Activated CD8-positive, alpha-beta T cell treated with anti-CD3 and anti-CD28 coated beads for 36 hours (primary cell): ENCODE measurements around the gene COA1. TPM values are rescaled to one million over a fixed set of nuclear protein-coding genes. Genes with fewer than 3 reads are reported as not detected.

Experiments used
- ATAC-seq: fragments of 200-7000 bp; cut with Tn5 transposase; one replicate; pipeline ENCODE4 v1.10.0; 2021; ENCODE audit warnings: mild to moderate bottlenecking, moderate library complexity
- CTCF ChIA-PET: fragments of 350-600 bp; sonication (Branson Sonifier 250); formaldehyde crosslinking; loops from one replicate; lab custom pipeline; 2021; ENCODE audit warnings: antibody characterized with exemption; lab: Charles Lee
- POLR2A ChIA-PET: fragments of 350-600 bp; sonication (Branson Sonifier 250); formaldehyde crosslinking; loops from one replicate; lab custom pipeline; 2021; ENCODE audit warnings: antibody characterized with exemption; lab: Charles Lee
- DNase-seq: peaks from one replicate; pipeline ENCODE4 v3.0.0-alpha.2; 2020
- H3K27ac Mint-ChIP-seq: one replicate; pipeline ENCODE4 v1.8.0; 2021; ENCODE audit warnings: mild to moderate bottlenecking, mixed read lengths
- H3K27me3 Mint-ChIP-seq: one replicate; pipeline ENCODE4 v1.8.0; 2021; ENCODE audit warnings: mixed read lengths
- H3K36me3 Mint-ChIP-seq: one replicate; pipeline ENCODE4 v1.8.0; 2021; ENCODE audit warnings: low read depth, mixed read lengths
- H3K4me1 Mint-ChIP-seq: one replicate; pipeline ENCODE4 v1.8.0; 2021; ENCODE audit warnings: low read depth, mixed read lengths
- H3K4me3 Mint-ChIP-seq: one replicate; pipeline ENCODE4 v1.8.0; 2021; ENCODE audit warnings: mild to moderate bottlenecking, moderate library complexity, mixed read lengths
- H3K9me3 Mint-ChIP-seq: one replicate; pipeline ENCODE4 v1.8.0; 2021; ENCODE audit warnings: mixed read lengths
- CTCF ChIP-seq: fragments of 200-600 bp; IDR thresholded peaks from one replicate; pipeline ENCODE4 v1.8.0; 2022; ENCODE audit warnings: antibody characterized with exemption, mild to moderate bottlenecking
- intact Hi-C: fragments of 100-400 bp; cut with micrococcal nuclease; formaldehyde crosslinking; loops from one replicate; pipeline ENCODE4 v1.10.0; 2022
- total RNA-seq, 2 experiments: library from RNA; stranded (reverse); gene quantifications; one replicate each; pipeline ENCODE4 v1.2.3, GENCODE V29; 2021

Gene COA1
- total RNA-seq, 2 experiments from 2014 or later: 78.8 to 85.6 TPM

GRCh38 chr7:43767311-43767710 is 38.0 kb upstream of the COA1 start:
- intact Hi-C loops: no loop called here
- H3K27ac Mint-ChIP-seq: no peak overlapping the region
- ChIA-PET CTCF (interaction anchor here (1.8 kb wide), 1 partner anchor 13 kb away, joined by 6 read pairs; no protein-coding TSS in a partner anchor), POLR2A (interaction anchor here (0.9 kb wide), 1 partner anchor 17 kb away, joined by 3 read pairs; no protein-coding TSS in a partner anchor)
- H3K9me3 Mint-ChIP-seq: no peaks in the 10 kb centered on the region
- TF ChIP-seq CTCF: no peak
- no peak for ATAC-seq
- peaks cover 20% of the 10 kb centered on the region for H3K4me1 Mint-ChIP-seq
- peaks cover 3% of the 10 kb centered on the region for H3K36me3 Mint-ChIP-seq
- no peak overlapping the region for H3K4me3 Mint-ChIP-seq
- no peak for DNase-seq
- no peaks in the 10 kb centered on the region for H3K27me3 Mint-ChIP-seq

- Mint-ChIP-seq H3K27me3 (no peaks in the 10 kb centered on the region), H3K9me3 (no peaks in the 10 kb centered on the region), H3K36me3 (no peaks in the 10 kb centered on the region), H3K4me1 (peaks cover 28% of the 10 kb centered on the region), H3K27ac (no peak overlapping the region), H3K4me3 (no peak overlapping the region)
- POLR2A ChIA-PET: no interaction called here
- intact Hi-C loops: no loop called here
- DNase-seq (no peak), ATAC-seq (no peak)
- CTCF ChIA-PET: interaction anchor here (2.1 kb wide), 1 partner anchor 72 kb away, joined by 6 read pairs; no protein-coding TSS in a partner anchor
- no peak for TF ChIP-seq CTCF
These were observed 37.2 kb upstream of the COA1 start for GRCh38 chr7:43766564-43766963.

- intact Hi-C loops: no loop called here
- Mint-ChIP-seq H3K4me1 (peaks cover 34% of the 10 kb centered on the region), H3K27ac (no peak overlapping the region), H3K4me3 (no peak overlapping the region), H3K27me3 (no peaks in the 10 kb centered on the region), H3K9me3 (no peaks in the 10 kb centered on the region), H3K36me3 (no peaks in the 10 kb centered on the region)
- ATAC-seq (peak; percentile 9), DNase-seq (no peak)
- CTCF ChIA-PET: interaction anchor here (1.0 to 2.1 kb wide), 5 partner anchors 35 to 182 kb away, joined by 3 to 8 read pairs (median 6); partner anchors contain the start of gene STK17A
- POLR2A ChIA-PET: interaction anchor here (0.8 to 1.6 kb wide), 4 partner anchors 35 to 182 kb away, joined by 3 to 4 read pairs (median 3); partner anchors contain the start of gene STK17A
- no peak for TF ChIP-seq CTCF
These were observed 35.6 kb upstream of the COA1 start for GRCh38 chr7:43764807-43765491.

GRCh38 chr7:43764039-43764761 is 34.9 kb upstream of the COA1 start:
- Mint-ChIP-seq H3K9me3 (no peaks in the 10 kb centered on the region), H3K27me3 (no peaks in the 10 kb centered on the region), H3K27ac (peak overlapping the region; percentile 16), H3K4me3 (peak overlapping the region; percentile 58), H3K36me3 (no peaks in the 10 kb centered on the region), H3K4me1 (peaks cover 38% of the 10 kb centered on the region)
- POLR2A ChIA-PET: interaction anchor here (1.0 to 1.6 kb wide), 3 partner anchors 34 to 181 kb away, joined by 3 to 4 read pairs (median 3); partner anchors contain the start of gene STK17A
- no peak for TF ChIP-seq CTCF
- intact Hi-C loops: no loop called here
- CTCF ChIA-PET: interaction anchor here (1.0 to 2.1 kb wide), 5 partner anchors 34 to 182 kb away, joined by 3 to 8 read pairs (median 6); partner anchors contain the start of gene STK17A
- ATAC-seq (peak; percentile 45), DNase-seq (peak; percentile 75)
